Natural killer cell (primary cell): Measurements from ENCODE around the gene EPHA2. TPM values are rescaled to one million over a fixed set of nuclear protein-coding genes. Genes with fewer than 3 reads are reported as not detected.
A peak's percentile ranks its signal among the peaks of the same experiment; 100 is the strongest.

Experiments used
- ATAC-seq, 3 donors: fragments of 150-1000 bp in 2 of 3; fragments of 200-7000 bp in 1 of 3; cut with Tn5 transposase; 1 replicate in 1 of 3; 2 replicates in 2 of 3; pipeline ENCODE4 v1.10.0; 2021; ENCODE audit warnings: mild to moderate bottlenecking in 2 of 3, moderate library complexity in 2 of 3
- DNase-seq, 2 donors: peaks; one replicate each; pipeline versions ENCODE4 v3.0.0 to v3.0.0-alpha.2; 2013 to 2021; ENCODE audit warnings: mixed read lengths in 1 of 2
- H3K27ac ChIP-seq: one replicate; pipeline ENCODE4 v1.5.1; 2013; ENCODE audit warnings: mild to moderate bottlenecking, low read length
- H3K27me3 ChIP-seq: one replicate; pipeline ENCODE4 v1.6.1; 2013; ENCODE audit warnings: low read length; ENCODE audit not compliant: control insufficient read depth, insufficient read depth
- H3K36me3 ChIP-seq: one replicate; pipeline ENCODE4 v1.6.1; 2013; ENCODE audit warnings: low read length; ENCODE audit not compliant: control insufficient read depth, insufficient read depth
- H3K4me1 ChIP-seq: one replicate; pipeline ENCODE4 v1.6.1; 2013; ENCODE audit warnings: low read length; ENCODE audit not compliant: control insufficient read depth, insufficient read depth
- H3K4me3 ChIP-seq: one replicate; pipeline ENCODE4 v1.5.1; 2013; ENCODE audit warnings: low read length
- H3K9me3 ChIP-seq: one replicate; pipeline ENCODE4 v1.6.1; 2013; ENCODE audit warnings: low read length; ENCODE audit not compliant: control insufficient read depth, insufficient read depth
- H3K27ac Mint-ChIP-seq, 2 donors: one replicate each; pipeline ENCODE4 v1.8.0; 2022; ENCODE audit warnings: mild to moderate bottlenecking in 2 of 2, mixed read lengths in 2 of 2, moderate library complexity in 1 of 2
- H3K27me3 Mint-ChIP-seq, 2 donors: one replicate each; pipeline ENCODE4 v1.8.0; 2022; ENCODE audit warnings: low read depth in 2 of 2, mixed read lengths in 2 of 2
- H3K36me3 Mint-ChIP-seq: one replicate; pipeline ENCODE4 v1.8.0; 2022; ENCODE audit warnings: mixed read lengths
- H3K4me1 Mint-ChIP-seq, 2 donors: one replicate each; pipeline ENCODE4 v1.8.0; 2022; ENCODE audit warnings: mixed read lengths in 2 of 2
- H3K4me3 Mint-ChIP-seq: one replicate; pipeline ENCODE4 v1.8.0; 2022; ENCODE audit warnings: mild to moderate bottlenecking, moderate library complexity, mixed read lengths
- H3K9me3 Mint-ChIP-seq, 2 donors: one replicate each; pipeline ENCODE4 v1.8.0; 2022; ENCODE audit warnings: mixed read lengths in 2 of 2
- WGBS: methylation state at CpG from one replicate; pipeline ENCODE4 v1.1.7; 2013; ENCODE audit warnings: missing lambda C conversion rate; ENCODE audit not compliant: insufficient coverage; 5-methylcytosine and 5-hydroxymethylcytosine counted together
- intact Hi-C: fragments of 100-400 bp; cut with micrococcal nuclease; formaldehyde crosslinking; loops from one replicate; pipeline ENCODE4 v1.14.2; 2022
- total RNA-seq, 4 donors: library from RNA; stranded (reverse); fragments of 120-200 nt in 1 of 4; gene quantifications; one replicate each; pipeline versions ENCODE4 v1.2.3 to v1.2.4, GENCODE V29; 2013 to 2022
- TF ChIP-seq, protein P1 (sequence below): fragments of 200-600 bp; IDR thresholded peaks from one replicate; pipeline ENCODE4 v1.8.0; 2022; ENCODE audit warnings: antibody characterized with exemption

EPHA2 gene
- total RNA-seq, 3 donors from 2014 or later (not counting 1 experiment from before 2014, with no cell fraction given), result 0.13 TPM; not detected in 2

GRCh38 chr1:16148329-16149092 lies 7.4 kb downstream of the EPHA2 start:
- TF ChIP-seq, protein P1, sequence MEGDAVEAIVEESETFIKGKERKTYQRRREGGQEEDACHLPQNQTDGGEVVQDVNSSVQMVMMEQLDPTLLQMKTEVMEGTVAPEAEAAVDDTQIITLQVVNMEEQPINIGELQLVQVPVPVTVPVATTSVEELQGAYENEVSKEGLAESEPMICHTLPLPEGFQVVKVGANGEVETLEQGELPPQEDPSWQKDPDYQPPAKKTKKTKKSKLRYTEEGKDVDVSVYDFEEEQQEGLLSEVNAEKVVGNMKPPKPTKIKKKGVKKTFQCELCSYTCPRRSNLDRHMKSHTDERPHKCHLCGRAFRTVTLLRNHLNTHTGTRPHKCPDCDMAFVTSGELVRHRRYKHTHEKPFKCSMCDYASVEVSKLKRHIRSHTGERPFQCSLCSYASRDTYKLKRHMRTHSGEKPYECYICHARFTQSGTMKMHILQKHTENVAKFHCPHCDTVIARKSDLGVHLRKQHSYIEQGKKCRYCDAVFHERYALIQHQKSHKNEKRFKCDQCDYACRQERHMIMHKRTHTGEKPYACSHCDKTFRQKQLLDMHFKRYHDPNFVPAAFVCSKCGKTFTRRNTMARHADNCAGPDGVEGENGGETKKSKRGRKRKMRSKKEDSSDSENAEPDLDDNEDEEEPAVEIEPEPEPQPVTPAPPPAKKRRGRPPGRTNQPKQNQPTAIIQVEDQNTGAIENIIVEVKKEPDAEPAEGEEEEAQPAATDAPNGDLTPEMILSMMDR, result no peak
- Histone ChIP-seq H3K36me3 (no peaks in the 10 kb centered on the region), H3K4me3 (no peak overlapping the region), H3K9me3 (no peaks in the 10 kb centered on the region), H3K27ac (no peak overlapping the region), H3K4me1 (peaks cover 27% of the 10 kb centered on the region), H3K27me3 (peaks cover 19% of the 10 kb centered on the region)
- intact Hi-C loops, result no loop called here
- no peaks in the 10 kb centered on the region for H3K36me3 Mint-ChIP-seq
- no peak overlapping the region for H3K27ac Mint-ChIP-seq
- H3K9me3 Mint-ChIP-seq, result no peaks in the 10 kb centered on the region
- H3K4me1 Mint-ChIP-seq, result peaks cover 13 to 22% of the 10 kb centered on the region in 2 donors
- 95% methylated on average over 39 of the region's 39 CpGs for WGBS
- ATAC-seq (no peak), DNase-seq (no peak)
- H3K4me3 Mint-ChIP-seq, result peak overlapping the region; percentile 15
- H3K27me3 Mint-ChIP-seq, result peaks cover 0 to 11% of the 10 kb centered on the region in 2 donors

GRCh38 chr1:16147156-16147926 lies 8.5 kb downstream of the EPHA2 start:
- no peak for ATAC-seq
- H3K27ac Mint-ChIP-seq, result no peak overlapping the region
- H3K36me3 Mint-ChIP-seq, result no peaks in the 10 kb centered on the region
- H3K9me3 ChIP-seq, result no peaks in the 10 kb centered on the region
- H3K4me3 ChIP-seq, result no peak overlapping the region
- H3K4me1 Mint-ChIP-seq, result peaks cover 13 to 22% of the 10 kb centered on the region in 2 donors
- H3K27me3 ChIP-seq, result peaks cover 8% of the 10 kb centered on the region
- H3K36me3 ChIP-seq, result no peaks in the 10 kb centered on the region
- H3K4me3 Mint-ChIP-seq, result no peak overlapping the region
- H3K27ac ChIP-seq, result no peak overlapping the region
- peaks cover 25% of the 10 kb centered on the region for H3K4me1 ChIP-seq
- TF ChIP-seq, protein P1, result no peak
- no peak for DNase-seq
- H3K27me3 Mint-ChIP-seq, result peaks cover 0 to 9% of the 10 kb centered on the region in 2 donors
- WGBS, result 91% methylated on average over 10 of the region's 10 CpGs
- intact Hi-C loops, result no loop called here
- no peaks in the 10 kb centered on the region for H3K9me3 Mint-ChIP-seq

- H3K27ac Mint-ChIP-seq, result no peak overlapping the region
- TF ChIP-seq, protein P1, result no peak
- no peak overlapping the region for H3K4me3 Mint-ChIP-seq
Measured at GRCh38 chr1:16146279-16147155, 9.4 kb downstream of the EPHA2 start.

More at GRCh38 chr1:16146279-16147155, 9.4 kb downstream of the EPHA2 start:
- WGBS, result 72% methylated on average over 20 of the region's 23 CpGs
- Histone ChIP-seq H3K36me3 (no peaks in the 10 kb centered on the region), H3K4me3 (no peak overlapping the region), H3K27me3 (peaks cover 4% of the 10 kb centered on the region), H3K9me3 (no peaks in the 10 kb centered on the region), H3K27ac (no peak overlapping the region), H3K4me1 (peaks cover 25% of the 10 kb centered on the region)
- DNase-seq (no peak), ATAC-seq (no peak)
- Mint-ChIP-seq H3K27me3 (peaks cover 0 to 5% of the 10 kb centered on the region in 2 donors), H3K9me3 (no peaks in the 10 kb centered on the region), H3K36me3 (no peaks in the 10 kb centered on the region), H3K4me1 (peaks cover 13 to 25% of the 10 kb centered on the region in 2 donors)
- intact Hi-C loops, result no loop called here
